Left renal pelvis (tissue), 4 donors: Measurements from ENCODE around the gene CC2D1A. TPM values are rescaled to one million over a fixed set of nuclear protein-coding genes. Genes with fewer than 3 reads are reported as not detected.

Source experiments
- DNase-seq, 4 donors: peaks; one replicate each; pipeline ENCODE4 v3.0.0-alpha.2; 2013; ENCODE audit warnings: low read depth in 4 of 4, low spot score in 3 of 4
- polyA plus RNA-seq, 4 donors: library from polyadenylated mRNA; unstranded; fragments of 120-200 nt; gene quantifications; one replicate each; pipeline ENCODE4 v1.2.1, GENCODE V29; 2013; ENCODE audit not compliant: insufficient read length in 4 of 4

The CC2D1A gene
- polyA plus RNA-seq, 4 donors = 19.4 to 45.8 (median 23.0) TPM

DNA sequence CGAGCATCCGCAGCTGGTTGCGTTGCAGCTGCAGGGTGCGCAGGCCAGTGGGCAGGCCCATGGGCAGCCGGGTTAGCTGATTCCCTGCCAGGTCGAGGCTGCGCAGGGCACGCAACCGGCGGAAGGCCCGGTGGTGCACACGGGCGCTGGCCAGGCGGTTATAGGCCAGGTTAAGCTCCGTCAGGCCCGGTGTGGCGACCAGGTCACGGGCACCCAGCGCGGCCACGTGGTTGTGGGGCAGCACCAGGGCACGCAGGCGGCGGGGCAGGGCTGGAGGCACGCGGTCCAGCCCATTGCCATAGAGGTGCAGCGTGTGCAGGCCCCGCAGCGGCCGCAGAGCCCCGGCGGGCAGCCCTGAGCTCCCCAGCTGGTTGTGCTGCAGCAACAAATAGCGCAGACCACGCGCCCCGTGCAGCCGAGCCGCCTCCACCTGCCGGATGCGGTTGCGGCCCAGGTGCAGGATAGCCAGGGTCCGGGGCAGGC, 27.0 kb downstream of the CC2D1A start:
- DNase-seq = no peak

DNA sequence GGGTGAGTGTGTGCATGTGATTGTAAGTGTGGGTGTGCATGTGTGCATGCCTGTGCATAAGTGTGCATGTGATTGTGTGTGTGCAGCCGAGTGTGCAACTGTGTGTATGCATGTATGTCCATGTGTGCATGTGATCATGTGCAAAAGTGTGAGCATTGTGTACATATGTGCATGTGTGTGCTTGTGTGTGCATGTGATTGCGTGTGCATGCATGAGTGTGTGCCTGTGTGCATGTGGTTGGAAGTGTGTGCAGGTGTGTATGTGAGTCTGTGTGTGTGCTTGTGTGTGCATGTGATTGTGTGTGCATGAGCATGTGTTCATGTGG, 28.7 kb downstream of the CC2D1A start:
- no peak for DNase-seq

DNA sequence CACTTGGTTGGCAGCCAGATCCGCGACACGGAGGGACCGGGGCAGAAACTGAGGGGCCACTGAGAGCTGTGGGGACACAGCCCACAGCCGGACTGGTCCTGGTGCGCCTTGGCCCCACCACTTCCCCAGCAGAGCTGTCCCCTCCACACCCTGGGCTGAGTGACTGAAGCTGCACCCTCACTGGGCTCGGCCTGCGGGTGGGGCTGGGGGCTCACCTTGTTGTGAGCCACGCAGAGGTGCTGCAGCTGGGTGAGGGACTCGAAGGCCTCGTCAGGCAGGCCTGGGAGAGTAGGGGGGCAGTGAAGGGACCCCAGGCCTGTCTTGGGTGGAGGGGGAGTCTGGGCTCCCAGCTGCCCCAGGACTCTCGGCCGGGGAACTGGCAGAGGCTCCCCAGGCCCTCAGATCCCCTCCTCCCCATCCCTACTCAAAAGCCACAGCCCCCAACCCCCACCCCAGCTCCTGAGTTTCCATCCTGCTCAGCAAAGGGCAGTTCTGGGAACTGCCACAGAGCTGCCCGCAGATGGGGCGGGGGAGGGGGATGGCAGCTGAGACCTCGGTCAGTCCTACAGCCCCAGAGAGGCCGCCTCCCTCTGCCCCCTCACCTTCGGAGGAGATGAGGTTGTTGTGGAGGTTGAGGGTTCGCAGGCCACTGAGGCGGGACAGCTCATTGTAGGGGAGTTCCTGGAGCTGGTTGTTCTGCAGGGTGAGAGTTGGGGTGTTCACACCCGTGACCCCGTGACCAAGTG, 29.9 kb downstream of the CC2D1A start:
- no peak for DNase-seq

DNA sequence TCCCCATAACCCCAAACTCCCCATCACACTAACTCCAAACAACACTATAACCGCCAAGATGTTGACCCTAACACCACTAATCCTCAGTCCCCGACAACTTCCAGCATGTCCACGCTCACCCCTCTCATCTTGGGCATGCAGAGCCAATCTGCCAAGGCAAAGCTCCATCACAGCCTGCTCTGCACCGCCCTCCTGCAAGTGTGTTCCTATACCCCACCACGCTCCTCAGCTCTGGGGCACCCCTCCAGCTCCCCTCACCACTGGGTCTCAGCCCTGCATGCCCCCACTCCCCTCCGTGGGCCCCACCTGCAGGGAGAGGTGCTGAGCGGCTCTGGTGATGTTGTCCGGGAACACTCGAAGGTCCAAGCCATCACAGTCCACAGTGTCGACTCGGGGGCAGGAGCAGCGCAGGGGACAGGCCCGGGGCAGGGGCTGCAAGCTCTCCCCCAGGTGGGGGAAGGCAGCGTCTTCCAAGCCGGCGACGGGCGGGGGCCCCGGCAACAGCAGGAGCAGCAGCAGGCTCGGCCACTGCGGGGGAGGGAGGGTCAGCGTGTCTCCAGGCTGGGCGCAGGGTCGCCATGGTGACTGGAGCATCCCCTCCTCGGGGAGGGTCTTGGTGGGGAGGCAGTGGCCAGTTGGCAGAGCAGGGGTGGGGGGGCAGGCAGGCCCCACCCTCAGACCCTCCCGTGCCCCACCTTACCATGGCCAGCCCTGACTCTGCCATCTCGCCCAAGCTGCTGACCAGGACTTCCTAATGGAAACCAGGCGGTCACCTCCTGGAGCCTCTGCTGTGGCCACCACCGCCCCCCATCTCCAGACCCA, 31.7 kb downstream of the CC2D1A start:
- DNase-seq = no peak

DNA sequence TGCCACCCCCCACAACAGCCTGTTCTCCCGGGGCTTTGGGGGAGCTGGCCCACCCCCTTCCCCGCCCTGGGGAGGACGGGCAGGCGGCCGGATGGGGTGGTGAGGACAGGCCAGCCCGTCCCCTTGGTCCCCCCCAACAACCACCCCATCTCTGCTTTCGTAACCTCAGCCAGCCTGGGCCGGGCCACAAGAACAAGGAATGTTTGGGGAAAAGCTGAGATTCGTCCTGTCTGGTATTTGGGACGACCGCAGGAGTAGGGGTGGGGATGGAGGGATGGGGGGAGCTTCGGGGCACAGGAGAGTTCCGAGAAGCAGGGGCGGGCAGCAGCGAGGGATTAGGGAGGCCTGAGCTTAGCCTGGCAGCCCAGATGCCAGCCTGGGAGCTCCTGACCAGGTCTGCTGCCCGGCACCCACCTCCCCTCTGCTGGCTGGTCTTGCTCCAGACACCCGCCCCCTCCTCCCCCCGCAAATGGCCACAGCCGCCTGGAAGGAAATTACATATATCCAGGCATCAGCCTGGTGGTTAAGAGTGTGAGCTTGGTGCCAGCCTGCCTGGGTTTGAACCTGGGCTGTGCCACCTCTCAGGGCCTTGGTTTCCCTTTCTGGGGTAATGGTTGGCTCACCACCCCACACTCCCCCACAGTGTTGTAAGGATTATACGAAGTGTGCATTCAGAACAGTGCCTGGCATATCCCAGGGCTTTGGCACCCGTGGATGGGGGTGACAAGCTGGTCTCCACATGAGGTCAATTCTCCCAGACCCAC, 32.5 kb downstream of the CC2D1A start, which contains the start of gene PODNL1:
Gene PODNL1 (minus strand): TSS at position 117 of the 764 bp plus-strand sequence. CDS start 236 bp downstream, outside the sequence.
- no peak for DNase-seq

DNA sequence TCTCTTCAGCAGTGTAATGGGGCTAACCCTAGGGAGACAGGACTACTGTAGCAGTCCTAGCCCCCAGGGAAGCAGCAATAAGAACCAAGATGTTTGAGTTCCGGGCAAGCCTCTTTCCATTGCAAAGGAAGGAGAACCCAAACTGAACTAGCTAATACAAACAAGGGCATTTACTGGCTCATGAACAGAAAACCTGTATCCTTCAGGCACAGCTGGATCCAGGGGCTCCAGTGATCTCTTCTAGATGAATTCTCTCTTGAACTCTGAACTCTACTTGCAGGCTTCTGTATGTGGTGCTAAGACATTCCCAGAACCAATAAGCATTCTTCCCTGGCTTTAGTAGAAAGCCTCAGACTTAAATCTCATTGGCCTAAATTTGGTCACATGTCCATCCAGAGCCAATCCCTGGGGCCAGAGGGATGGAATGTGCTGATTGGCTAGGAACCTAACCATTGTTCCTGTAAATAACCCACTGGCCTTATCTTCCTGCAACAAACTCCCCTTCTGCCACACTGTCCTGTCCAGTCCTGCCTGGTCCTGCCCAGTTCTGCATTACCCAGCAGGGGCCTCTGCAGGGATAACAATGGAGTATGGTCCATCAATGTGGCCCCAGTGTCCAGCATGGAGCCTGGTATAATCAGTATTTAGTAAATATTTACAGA, 36.2 kb downstream of the CC2D1A start:
- no peak for DNase-seq

DNA sequence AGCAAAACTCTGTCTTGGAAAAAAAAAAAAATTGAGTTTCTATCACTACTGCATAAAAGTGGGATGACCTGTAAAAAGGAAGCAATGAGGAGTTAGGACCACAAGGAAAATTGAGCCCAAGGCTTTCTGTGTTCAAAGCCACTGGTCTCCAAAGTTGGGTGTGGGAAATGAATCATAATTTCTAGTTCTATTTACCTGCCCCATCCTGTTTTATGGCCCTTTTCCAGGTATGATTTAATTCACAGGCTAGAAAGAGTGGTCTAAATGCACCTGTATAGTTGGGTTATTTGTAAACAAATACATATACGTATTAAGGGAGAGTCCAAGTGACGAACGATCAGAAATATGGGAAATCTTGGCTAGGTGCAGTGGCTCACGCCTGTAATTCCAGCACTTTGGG, 40.4 kb downstream of the CC2D1A start:
- no peak for DNase-seq

DNA sequence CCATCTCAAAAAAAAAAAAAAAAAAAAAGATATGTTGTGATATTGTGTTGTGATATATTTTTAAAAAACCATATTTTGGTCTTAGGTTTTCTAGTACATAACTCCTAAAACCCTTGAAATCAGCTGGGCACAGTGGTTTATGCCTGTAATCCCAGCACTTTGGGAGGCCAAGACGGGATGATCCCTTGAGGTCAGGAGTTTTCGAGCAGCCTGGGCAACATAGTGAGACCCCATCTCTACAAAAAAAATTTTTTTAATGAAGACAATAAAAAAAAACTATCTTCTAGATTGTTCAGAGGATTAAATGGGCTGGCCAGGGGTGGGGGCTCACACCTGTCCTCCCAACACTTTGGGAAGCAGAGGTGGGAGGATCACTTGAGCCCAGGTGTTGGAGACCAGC, 45.0 kb downstream of the CC2D1A start:
- no peak for DNase-seq

DNA sequence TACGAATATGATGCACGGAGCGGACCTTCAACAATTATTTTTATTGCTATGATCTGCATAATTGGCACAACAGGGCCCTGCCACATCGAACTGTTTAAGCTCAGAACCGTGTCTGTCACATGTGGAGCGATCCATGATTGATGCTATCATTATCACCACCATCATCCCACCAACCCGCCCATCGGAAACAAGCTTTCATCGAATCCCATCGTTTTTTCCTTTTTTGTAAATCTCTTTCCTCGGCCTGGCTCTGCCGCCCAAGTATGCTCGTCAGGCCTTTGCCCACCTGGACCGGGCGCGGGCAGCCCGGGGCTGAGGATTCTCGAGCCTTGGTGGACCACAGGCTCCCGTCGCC, 45.8 kb downstream of the CC2D1A start:
- no peak for DNase-seq

DNA sequence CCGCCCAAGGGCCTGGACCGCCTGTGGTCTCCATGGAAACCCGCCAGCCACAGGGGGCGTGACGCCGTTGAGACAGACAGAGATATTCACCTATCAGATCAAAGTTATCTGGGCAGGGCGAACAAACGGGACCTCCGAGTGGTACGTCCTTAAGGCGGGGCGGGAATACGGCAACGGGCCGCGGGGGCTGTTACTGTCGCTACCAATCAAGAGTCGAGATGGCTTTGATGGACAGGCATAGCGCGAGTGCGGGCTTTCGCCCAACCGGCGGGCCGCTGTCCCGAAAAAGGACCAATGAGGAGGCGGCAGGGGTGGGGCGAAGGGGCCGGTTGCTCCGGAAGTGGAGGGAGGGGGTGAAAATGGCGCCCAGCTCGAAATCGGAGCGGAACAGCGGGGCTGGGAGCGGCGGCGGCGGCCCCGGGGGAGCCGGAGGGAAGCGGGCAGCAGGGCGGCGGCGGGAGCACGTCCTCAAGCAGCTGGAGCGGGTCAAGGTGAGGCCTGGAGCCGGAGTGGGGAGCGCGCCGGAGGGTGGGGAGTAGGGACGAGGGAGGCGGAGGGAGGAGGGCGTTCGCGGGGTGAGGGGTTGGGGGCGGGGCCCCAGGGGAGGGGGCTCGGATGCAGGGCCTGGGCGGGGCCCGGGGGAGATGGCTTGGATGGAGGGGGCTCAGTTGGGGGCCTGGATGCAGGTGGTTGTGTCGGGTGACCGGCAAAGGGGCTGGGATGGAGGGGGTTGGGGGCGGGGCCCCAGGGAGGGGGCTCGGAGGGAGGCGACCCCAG, 46.3 kb downstream of the CC2D1A start, which contains the start of gene DCAF15:
Gene DCAF15 (plus strand): TSS at position 356 of the 777 bp plus-strand sequence. CDS start 4 bp downstream, at position 360.
- peak; percentile 98 to 99 (median 98) for DNase-seq

DNA sequence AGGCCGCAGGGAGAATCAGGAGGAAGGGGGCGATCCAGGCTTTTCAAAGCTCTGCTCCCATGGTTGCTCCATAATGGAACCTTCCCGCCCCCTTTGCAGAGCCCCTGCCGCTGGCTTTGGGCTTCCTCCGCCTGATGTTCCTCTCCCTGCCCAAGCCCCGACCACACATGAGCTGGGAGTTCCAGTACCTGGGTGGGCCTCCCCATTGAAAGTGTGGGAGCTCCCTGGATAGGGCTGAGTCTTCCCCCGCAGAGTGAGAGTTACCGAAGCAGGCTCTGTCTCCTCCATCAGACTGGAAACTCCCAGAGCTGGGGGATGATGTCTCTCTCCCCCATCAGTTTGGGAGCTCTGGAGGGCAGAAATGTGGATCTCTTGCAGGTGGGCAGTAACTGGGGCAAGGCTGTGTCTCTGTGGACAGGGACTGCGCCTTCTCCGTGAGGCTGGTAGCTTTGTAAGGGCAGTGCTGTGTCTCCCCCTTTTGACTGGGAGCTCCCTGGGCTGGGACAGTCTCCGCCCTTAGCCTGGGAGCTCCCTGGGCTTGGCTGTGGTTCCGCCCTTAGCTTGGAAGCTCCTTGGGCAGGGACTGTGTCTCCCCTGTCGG, 47.0 kb downstream of the CC2D1A start:
- no peak for DNase-seq

DNA sequence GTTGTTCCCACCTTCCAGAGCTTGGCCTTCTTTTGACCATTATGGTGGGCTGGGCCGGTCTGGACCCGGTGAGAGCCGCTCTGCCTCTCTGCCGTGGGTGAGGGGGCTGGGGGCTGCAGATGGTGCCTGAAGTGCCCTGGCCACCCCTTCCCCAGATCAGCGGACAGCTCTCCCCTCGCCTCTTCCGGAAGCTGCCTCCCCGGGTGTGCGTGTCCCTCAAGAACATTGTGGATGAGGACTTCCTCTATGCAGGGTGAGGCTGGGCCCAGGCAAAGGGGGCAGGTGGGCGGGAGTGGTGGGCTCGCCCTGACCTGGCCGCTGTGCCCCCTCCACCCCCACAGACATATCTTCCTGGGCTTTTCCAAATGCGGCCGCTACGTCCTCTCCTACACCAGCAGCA, 48.2 kb downstream of the CC2D1A start:
- no peak for DNase-seq

DNA sequence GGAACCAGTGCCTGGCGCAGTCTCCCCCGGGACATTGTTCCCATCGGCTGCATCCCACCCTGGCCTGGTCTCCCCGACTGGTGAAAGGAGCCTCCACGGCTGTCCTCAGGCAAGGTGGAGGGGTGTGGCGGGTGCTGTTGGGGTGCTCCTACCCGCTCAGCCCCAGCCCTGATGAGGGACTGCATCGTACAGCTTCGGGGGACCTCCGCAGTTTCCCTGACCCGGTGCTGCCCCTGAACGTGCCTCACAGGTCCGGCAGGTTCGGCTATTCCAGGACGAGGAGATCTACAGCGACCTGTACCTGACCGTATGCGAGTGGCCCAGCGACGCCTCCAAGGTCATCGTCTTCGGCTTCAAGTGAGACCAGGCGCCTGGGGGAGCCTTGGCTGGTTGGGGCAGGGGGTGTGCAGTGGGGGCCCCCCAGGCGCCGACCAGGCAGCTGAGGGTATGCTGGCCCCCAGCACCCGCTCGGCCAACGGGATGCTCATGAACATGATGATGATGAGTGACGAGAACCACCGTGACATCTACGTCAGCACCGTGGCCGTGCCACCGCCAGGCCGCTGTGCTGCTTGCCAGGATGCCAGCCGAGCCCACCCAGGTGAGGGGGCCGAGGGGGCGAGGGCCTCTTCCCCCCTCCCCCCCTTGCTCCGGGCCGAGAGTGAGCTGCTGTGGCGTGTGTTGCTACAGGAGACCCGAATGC, 49.8 kb downstream of the CC2D1A start:
- DNase-seq = no peak

DNA sequence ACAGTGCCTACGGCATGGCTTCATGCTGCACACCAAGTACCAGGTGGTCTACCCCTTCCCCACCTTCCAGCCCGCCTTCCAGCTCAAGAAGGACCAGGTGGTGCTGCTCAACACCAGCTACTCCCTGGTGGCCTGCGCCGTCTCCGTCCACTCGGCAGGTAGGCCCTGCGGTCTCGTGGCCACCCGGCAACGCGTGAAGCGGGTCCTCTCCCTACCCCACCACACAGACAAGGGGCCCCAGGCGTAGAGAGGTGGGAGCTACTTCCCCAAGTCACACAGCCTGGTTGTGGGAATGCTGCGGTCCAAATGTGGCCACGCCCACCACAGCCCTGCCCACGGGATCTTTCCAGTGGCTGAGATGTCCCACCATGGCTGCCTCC, 50.4 kb downstream of the CC2D1A start:
- no peak for DNase-seq

DNA sequence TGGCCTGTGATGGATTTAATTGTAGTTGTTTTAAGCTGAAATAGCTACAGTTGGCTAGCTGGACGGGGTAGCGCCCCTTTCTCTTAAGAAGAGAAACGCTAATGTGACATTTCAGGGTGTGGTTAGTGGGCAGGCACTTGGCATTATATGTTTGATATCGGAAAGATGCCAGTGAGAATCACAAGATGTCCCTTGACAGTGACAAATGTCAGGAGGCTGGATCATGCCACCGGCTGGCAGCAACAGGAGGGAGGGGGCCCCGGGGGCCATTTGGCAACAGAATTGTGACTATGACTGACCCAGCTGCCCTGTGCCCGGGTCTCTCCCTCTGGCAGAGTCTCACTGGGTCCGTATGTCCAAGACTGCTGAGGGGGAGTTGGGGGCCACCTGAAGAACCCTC, 51.0 kb downstream of the CC2D1A start:
- no peak for DNase-seq

DNA sequence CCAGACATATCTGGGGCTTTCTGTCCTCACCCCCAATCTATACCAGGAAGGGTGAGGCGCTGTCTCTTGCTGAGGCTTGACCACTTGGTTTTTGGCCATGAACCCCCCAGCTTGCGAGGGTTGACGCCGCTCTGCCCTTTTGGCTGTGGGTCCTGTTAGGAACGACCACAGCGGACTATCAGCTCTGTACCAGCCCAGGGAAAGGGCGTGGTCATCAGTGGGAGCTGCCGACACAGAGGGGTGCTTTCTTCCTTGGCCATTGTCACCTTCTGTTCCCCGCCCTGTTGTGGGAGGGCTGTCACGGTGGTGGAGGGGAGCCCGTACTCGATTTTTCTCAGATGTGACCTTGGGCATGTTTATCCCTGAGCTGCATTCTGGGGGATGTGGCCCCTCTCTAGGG, 52.0 kb downstream of the CC2D1A start:
- DNase-seq = no peak

DNA sequence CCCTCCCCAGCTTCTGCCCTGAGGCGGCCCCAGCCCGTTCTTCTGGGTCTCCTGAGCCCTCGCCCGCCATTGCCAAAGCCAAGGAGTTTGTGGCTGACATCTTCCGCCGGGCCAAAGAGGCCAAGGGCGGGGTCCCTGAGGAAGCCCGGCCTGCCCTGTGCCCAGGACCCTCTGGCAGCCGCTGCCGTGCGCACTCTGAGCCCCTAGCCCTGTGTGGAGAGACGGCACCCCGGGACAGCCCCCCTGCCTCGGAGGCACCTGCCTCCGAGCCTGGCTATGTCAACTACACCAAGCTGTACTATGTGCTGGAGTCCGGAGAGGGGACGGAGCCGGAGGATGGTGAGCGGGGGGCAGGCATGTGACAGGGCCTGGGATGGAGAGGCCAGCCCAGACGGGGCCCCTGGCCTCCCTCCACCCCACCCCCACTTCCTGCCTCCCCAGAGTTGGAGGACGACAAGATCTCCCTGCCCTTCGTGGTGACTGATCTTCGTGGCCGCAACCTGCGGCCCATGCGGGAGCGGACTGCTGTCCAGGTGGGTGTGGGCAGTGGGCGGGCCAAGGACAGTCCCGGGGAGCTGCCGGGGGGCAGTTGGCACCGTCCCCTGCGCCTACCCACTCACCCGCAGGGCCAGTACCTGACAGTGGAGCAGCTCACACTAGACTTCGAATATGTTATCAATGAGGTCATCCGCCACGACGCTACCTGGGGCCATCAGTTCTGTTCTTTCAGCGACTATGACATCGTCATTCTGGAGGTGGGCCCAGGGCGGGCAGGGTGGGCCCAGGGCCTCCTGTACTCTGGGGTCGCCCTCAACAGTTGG, 53.4 kb downstream of the CC2D1A start:
- DNase-seq = no peak
